RWPE1 (cell line): ENCODE data around the gene MARK2.

Source experiments
- CTCF ChIA-PET: fragments of 350-600 bp; sonication (Branson Sonifier 250); formaldehyde crosslinking; extraction: SDS; loops from one replicate; lab custom pipeline; 2021; lab: Yijun Ruan, JAX
- POLR2A ChIA-PET: fragments of 400-600 bp; formaldehyde crosslinking; extraction: SDS; loops from one replicate; lab custom pipeline; 2020; ENCODE audit warnings: antibody characterized with exemption; ENCODE audit not compliant: low non-redundant PET; lab: Yijun Ruan, JAX
- DNase-seq: peaks from one replicate; pipeline ENCODE4 v3.0.0; 2012; ENCODE audit warnings: low spot score
- H3K27ac ChIP-seq: fragments of 450-650 bp; 2 replicates; pipeline ENCODE4 v1.5.1; 2017
- TF ChIP-seq, protein P1 (sequence below): fragments of 450-650 bp; conservative IDR thresholded peaks from 2 replicates; pipeline ENCODE4 v1.5.1; 2017; ENCODE audit warnings: low read depth, mild to moderate bottlenecking

Gene MARK2

DNA sequence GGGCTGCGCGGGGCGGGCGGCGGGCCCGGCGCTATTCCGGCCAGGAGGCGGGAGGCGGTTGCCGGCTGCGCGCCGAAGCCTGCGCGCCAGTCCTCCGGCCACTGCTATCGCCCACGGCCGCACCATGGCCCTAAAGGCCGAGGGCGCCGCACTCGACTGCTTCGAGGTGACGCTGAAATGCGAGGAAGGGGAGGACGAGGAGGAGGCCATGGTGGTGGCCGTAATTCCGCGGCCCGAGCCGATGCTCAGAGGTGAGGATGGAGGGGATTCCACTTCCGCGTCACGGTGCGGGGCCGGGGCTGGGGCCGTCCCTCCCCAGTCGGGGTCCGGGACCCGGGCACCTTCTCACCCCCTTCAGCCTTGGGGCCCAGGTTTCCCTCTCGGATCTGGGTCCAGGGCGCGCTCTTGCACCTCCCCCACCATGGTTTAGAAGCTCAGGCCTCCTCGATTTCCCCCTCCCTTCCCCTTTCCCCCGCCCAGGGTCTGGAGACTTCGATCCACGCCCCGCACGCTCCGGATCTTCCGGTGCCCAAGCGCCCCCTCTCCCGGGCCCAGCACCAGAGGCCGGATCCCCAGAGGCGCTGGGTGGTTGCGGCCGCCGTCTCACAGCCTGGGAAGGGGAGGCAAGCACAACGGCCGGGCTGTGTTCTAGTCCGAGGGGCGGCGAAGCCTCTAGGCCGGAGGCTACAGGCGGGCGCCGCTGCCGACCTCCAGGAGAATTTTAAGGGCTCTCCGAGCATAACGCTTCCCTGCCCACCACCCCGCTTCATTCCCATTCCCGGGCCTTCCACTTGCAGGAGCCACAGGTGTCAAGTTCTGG is 25.1 kb upstream of the MARK2 start:
- DNase-seq = no peak
- H3K27ac ChIP-seq = peak overlapping the region; percentile 83
- ChIA-PET POLR2A (interaction anchor here (1.1 kb wide), 1 partner anchor 45 kb away, joined by 3 read pairs; the partner anchor contains the start of gene ZFTA), CTCF (interaction anchor here (0.7 to 1.1 kb wide), 3 partner anchors 24 to 132 kb away, joined by 3 to 5 read pairs (median 3); no protein-coding TSS in a partner anchor)
- TF ChIP-seq, protein P1, sequence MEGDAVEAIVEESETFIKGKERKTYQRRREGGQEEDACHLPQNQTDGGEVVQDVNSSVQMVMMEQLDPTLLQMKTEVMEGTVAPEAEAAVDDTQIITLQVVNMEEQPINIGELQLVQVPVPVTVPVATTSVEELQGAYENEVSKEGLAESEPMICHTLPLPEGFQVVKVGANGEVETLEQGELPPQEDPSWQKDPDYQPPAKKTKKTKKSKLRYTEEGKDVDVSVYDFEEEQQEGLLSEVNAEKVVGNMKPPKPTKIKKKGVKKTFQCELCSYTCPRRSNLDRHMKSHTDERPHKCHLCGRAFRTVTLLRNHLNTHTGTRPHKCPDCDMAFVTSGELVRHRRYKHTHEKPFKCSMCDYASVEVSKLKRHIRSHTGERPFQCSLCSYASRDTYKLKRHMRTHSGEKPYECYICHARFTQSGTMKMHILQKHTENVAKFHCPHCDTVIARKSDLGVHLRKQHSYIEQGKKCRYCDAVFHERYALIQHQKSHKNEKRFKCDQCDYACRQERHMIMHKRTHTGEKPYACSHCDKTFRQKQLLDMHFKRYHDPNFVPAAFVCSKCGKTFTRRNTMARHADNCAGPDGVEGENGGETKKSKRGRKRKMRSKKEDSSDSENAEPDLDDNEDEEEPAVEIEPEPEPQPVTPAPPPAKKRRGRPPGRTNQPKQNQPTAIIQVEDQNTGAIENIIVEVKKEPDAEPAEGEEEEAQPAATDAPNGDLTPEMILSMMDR = no peak

DNA sequence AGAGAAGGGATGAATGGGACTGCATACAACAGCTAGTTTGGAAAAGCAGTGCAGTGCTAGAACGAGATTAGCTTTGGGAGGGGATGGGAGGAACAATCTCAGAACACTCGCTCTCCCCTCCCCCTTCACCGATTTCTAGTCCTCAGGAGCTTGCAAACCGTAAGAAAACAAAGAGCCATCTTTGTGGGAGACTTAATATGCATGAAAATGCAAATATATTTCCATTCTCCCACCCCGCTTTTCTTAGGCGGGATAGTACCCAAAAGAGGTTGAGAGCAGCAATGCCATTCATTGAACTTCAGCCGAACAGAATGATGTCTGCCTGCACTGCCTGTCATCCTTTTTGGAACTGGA is 24.6 kb upstream of the MARK2 start:
- H3K27ac ChIP-seq = peak overlapping the region; percentile 83
- CTCF ChIA-PET = interaction anchor here (0.7 to 1.1 kb wide), 3 partner anchors 23 to 131 kb away, joined by 3 to 5 read pairs (median 3); no protein-coding TSS in a partner anchor
- DNase-seq = no peak
- POLR2A ChIA-PET = interaction anchor here (1.1 kb wide), 1 partner anchor 46 kb away, joined by 3 read pairs; the partner anchor contains the start of gene ZFTA
- TF ChIP-seq, protein P1 = no peak

DNA sequence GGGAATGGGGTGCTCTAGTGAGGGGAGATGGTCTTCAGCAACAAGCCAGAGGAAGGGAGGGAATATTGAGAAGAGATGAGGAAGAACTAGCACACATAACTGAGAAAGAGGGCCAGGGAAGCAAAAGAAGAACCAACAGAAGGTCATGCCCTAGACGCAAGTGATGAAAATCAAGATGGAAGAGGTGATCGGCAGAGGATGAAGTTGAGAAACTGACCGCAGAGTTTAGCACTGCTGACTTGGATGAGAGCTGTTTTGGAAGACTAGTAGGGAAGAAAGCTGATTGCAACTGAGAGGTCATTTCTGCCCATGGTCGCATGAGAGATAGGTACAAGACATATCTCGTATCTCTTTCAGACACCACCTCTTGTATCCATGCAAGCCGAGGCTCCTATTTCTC is 22.7 kb upstream of the MARK2 start:
- TF ChIP-seq, protein P1 = no peak
- no peak for DNase-seq
- POLR2A ChIA-PET = no interaction called here
- H3K27ac ChIP-seq = no peak overlapping the region
- CTCF ChIA-PET = interaction anchor here (0.5 kb wide), 1 partner anchor 47 kb away, joined by 3 read pairs; no protein-coding TSS in a partner anchor

DNA sequence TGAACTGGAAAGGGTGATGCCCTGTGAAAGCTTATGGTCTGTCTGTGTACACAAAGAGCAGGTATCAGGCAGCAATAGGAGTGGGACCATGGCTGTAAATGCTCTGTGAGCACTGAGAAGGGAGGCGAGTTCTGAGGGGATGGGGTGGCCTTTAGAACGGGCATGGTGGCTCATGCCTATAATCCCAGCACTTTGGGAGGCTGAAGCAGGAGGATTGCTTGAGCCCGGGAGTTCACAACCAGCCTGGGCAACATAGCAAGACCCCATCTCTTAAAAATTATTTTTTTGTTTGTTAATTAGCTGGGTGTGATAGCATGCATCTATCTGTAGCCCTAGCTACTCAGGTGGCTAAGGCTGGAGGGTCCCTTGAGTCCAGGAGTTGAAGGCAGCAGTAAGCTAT is 22.2 kb upstream of the MARK2 start:
- H3K27ac ChIP-seq = no peak overlapping the region
- no peak for DNase-seq
- TF ChIP-seq, protein P1 = no peak
- ChIA-PET CTCF (interaction anchor here (0.5 kb wide), 1 partner anchor 48 kb away, joined by 3 read pairs; no protein-coding TSS in a partner anchor), POLR2A (no interaction called here)

DNA sequence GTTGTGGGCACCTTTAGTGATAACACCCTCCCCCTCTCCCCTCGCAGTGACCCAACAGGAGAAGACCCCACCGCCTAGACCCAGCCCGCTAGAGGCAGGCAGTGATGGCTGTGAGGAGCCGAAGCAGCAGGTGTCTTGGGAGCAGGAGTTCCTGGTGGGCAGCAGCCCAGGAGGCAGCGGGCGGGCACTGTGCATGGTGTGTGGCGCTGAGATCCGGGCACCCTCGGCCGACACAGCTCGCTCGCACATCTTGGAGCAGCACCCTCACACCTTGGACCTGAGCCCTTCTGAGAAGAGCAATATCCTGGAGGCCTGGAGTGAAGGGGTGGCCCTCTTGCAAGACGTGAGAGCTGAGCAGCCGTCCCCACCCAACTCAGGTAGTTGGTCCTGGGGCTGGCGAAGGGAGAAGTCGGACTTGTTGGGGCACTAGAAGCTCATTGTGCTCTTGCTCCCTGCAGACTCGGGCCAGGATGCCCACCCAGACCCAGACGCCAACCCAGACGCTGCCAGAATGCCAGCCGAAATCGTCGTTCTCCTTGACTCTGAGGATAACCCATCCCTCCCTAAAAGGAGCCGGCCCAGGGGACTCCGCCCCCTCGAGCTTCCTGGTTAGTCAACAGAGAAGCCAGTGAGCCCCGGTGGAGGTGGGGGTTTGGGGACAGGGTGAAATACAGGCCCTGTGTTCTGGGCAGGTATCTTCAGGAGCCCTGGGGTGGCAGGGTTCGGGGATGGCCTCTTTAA is 21.0 kb upstream of the MARK2 start:
- CTCF ChIA-PET = interaction anchor here (0.7 to 0.8 kb wide), 3 partner anchors 117 to 513 kb away, joined by 3 to 4 read pairs (median 3); no protein-coding TSS in a partner anchor

GRCh38 chr11:63818609-63819008 is 20.3 kb upstream of the MARK2 start:
- POLR2A ChIA-PET = no interaction called here
- CTCF ChIA-PET = interaction anchor here (0.6 to 0.8 kb wide), 4 partner anchors 80 to 369 kb away, joined by 3 read pairs; no protein-coding TSS in a partner anchor
- TF ChIP-seq, protein P1 = no peak
- H3K27ac ChIP-seq = no peak overlapping the region
- no peak for DNase-seq

More for the DNA sequence above, 21.0 kb upstream of the MARK2 start:
- DNase-seq = no peak
- POLR2A ChIA-PET = no interaction called here
- no peak overlapping the region for H3K27ac ChIP-seq
- TF ChIP-seq, protein P1 = no peak
